Measurements from ENCODE around the gene FMNL3. TPM values are rescaled to one million over a fixed set of nuclear protein-coding genes. Genes with fewer than 3 reads are reported as not detected.

The FMNL3 gene
- total RNA-seq, 1 experiment from 2014 or later, result 19.4 TPM

DNA sequence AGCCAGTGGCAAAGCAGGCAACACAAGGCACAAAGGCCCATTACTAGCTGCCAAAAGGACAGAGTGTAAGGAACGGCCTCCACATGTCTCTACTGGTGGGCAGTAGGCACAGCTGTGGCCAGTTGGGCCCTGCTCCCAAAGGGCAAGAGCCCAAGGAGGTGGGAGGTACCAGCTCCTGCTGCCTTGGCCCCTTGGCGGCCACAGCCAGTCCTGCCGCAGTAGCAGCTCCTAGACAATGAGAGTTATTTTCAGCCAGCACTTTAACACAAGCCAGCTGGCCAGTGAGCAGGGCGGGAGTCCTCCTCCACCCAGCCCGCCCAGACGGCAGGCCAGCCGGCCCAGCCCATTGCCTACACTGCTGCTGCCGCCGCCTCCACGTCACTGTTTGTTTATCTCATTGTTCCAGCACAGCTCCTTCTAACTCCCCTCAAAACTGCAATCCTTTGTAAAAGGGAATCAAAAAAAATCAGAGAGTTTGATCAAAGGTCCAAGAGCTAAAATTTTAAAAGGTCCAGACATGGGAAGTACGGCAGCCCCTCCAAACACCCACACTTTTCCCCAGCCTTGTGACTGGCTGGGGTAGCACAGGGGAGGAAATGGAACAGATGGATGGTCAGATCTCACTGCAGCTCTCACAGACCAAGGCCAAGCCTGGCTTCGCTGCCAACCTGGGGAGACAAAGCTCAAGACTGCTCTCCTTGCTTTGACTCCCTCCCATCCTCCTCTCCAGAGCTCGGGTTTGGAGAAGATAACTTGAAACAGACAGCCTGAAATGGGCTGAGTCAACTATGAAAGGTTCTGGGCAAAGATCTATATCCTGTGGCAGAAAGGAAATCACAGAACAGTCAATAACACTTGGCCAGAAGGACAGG is 33.5 kb downstream of the FMNL3 start:
- H3K36me3 ChIP-seq (replicated peaks; ENCODE audit: control insufficient read depth, insufficient read depth, low read length), result peaks cover 1% of the 10 kb centered on the region; the same call in 1 of the 2 replicates
- no peaks in the 10 kb centered on the region for H3K27me3 ChIP-seq (ENCODE audit: control insufficient read depth, insufficient read depth, low read length)
- peak; percentile 86 for DNase-seq
- no peak overlapping the region for H3K4me3 ChIP-seq (ENCODE audit: insufficient read depth, low read depth, low read length)

DNA sequence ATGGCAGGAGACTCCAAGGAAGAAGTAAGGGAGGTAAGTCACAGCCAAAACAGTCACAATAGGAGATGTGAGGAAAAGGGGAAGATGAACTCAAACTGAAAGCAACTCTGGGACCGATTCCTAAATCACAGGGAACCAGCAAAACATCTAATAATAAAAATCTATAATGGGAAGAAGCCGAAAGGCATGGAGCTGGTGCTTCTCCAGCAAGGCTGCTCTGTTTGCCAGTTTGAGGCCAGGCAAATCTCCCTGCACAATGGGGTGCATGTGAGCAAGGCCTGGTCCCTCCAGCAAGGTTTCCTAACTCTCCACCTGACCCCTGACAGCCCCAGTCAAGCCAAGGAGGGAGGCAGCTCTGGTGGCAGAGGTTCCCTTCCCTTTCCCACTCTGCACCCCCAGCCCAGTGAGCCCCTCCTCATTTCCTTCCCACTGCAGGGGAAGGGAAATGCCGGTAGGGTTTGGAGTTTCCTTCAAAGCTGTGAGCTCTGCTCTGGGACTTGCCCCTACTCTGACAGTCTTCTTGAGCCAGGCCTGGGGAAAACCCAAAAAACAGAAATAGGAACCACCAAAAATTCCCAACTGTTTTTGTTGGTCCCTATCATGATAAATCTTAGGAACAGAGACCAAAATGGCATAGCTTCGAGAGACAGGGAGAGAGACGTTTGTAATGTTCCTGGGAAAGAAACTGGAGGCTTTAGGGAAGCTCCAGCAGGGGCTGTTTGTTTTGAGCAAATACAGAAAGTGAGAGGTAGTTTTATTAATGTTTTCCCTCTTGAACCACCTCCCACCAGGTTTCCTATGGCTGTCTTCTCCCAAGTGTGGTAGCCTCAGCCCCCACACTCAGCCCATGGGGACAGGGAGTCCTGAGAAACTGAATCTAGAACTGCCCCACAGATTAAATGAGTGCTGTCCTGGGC is 34.6 kb downstream of the FMNL3 start:
- no peak overlapping the region for H3K4me3 ChIP-seq (ENCODE audit: insufficient read depth, low read depth, low read length)
- H3K27me3 ChIP-seq (ENCODE audit: control insufficient read depth, insufficient read depth, low read length), result no peaks in the 10 kb centered on the region
- DNase-seq, result no peak
- peaks cover 1% of the 10 kb centered on the region; the same call in 1 of the 2 replicates for H3K36me3 ChIP-seq (replicated peaks; ENCODE audit: control insufficient read depth, insufficient read depth, low read length)

DNA sequence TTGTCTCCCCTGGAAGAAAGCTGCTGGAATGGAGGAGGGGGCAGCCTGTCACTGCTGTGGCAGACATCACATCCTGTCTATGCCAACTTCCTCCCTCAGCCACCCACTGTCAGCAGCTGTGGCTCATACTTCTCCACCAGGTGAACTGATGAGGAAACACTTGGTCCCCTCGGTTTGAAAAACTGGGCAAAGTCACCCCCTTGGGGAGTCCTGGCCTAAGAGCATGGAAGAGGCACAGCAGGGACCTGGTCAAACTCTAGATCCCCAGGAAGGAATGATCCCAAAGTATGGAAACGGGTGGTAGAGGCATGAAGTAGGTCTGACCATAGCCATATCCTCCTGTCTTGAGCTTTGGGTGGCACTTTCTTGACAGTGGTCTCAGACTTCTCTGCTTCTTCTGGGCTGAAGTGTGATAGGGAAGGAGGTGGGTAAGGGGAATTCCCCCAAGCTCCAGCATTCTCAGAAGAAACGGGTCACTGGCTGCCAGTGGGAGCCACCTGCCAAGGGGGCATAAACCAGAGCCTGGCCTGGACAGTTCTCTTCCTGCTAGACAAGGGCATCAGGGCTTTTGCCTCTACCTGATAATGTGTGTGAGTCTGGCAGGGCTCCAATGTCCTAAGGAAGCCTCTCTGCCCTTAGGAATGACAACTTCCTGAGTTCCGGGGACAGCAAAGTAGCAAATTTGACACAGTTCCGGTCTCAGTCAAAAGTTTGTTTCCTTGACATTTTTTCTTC is 36.0 kb downstream of the FMNL3 start:
- H3K36me3 ChIP-seq (replicated peaks; ENCODE audit: control insufficient read depth, insufficient read depth, low read length), result peaks cover 1% of the 10 kb centered on the region; the same call in 1 of the 2 replicates
- H3K4me3 ChIP-seq (ENCODE audit: insufficient read depth, low read depth, low read length), result no peak overlapping the region
- H3K27me3 ChIP-seq (ENCODE audit: control insufficient read depth, insufficient read depth, low read length), result no peaks in the 10 kb centered on the region
- DNase-seq, result no peak

DNA sequence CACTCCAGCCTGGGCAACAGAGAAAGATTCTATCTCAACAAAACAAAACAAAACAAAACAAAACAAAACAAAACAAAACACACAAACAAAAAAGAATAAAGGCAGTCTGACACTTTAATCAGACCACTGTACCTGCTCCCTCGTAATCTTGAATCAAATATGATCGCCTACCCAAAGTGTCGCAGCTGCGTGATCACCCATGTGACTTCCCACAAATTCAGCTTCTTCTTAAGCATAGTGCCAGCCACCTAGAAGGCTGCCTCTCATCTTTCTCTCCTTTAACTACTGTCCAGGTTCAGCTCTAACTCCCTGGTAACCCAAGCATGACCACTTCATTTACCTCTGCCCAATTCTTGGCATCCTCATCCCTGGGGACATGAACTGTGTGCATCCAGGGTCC is 37.4 kb downstream of the FMNL3 start:
- H3K4me3 ChIP-seq (ENCODE audit: insufficient read depth, low read depth, low read length), result no peak overlapping the region
- no peak for DNase-seq
- no peaks in the 10 kb centered on the region for H3K27me3 ChIP-seq (ENCODE audit: control insufficient read depth, insufficient read depth, low read length)
- peaks cover 3% of the 10 kb centered on the region for H3K36me3 ChIP-seq (replicated peaks; ENCODE audit: control insufficient read depth, insufficient read depth, low read length)

DNA sequence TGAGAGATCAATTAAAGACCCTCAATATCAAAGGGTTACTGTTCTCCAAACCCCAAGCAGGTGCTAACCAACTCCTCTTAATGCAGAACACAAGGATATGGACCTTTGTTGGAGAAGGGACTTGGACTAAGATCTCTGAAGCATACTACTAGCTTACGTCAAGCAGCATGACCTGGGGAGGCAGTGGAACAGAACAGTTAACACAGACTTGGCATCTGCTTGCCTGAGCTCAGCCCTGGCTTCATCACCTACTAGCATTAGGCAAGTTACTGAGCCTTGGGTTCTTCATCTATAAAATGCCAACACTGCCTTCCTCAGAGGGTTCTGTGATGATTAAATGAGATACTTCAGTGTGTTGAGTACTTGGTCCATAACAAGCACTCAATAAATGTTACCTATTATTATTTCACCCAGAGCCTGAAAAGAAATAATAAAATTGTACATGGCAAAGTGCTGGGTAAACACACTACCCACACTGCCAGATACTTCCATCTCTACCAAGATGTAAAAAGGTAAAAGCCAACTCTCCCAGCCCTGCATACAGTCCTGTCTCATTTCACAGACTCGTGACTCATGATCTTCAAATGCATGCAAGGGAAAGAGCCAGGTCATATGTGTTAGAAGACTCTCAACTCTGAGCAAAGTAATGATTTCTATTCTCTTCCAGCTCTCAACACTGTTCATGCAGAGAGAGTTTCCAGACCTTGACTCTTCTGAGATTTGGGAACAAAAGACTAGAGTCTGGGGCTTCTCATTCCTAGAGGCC is 39.7 kb downstream of the FMNL3 start:
- no peak overlapping the region for H3K4me3 ChIP-seq (ENCODE audit: insufficient read depth, low read depth, low read length)
- no peak for DNase-seq

DNA sequence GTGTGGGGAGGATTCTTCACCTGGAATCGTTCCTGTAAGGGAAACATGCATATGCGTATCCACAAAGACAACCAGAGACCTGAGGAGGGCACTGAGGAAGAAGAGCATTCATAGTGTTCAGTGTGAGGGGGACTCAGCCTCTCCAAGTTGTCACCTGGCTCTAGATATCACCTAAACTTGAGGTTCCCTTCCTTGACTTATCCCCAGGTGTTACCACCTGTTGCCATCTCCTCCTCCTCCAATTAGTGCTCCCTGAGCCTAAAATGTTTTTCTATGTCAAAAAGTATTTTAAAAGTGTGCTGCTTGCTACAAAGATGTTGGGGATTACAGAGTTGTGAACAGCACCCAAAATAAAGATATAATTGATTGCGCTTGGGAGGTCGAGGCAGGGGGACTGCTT is 41.0 kb downstream of the FMNL3 start:
- H3K4me3 ChIP-seq (ENCODE audit: insufficient read depth, low read depth, low read length), result no peak overlapping the region
- no peak for DNase-seq
- H3K36me3 ChIP-seq (replicated peaks; ENCODE audit: control insufficient read depth, insufficient read depth, low read length), result peaks cover 13% of the 10 kb centered on the region
- H3K27me3 ChIP-seq (ENCODE audit: control insufficient read depth, insufficient read depth, low read length), result no peaks in the 10 kb centered on the region

More for the DNA sequence above, 39.7 kb downstream of the FMNL3 start:
- H3K36me3 ChIP-seq (replicated peaks; ENCODE audit: control insufficient read depth, insufficient read depth, low read length), result peaks cover 4% of the 10 kb centered on the region
- no peaks in the 10 kb centered on the region for H3K27me3 ChIP-seq (ENCODE audit: control insufficient read depth, insufficient read depth, low read length)

DNA sequence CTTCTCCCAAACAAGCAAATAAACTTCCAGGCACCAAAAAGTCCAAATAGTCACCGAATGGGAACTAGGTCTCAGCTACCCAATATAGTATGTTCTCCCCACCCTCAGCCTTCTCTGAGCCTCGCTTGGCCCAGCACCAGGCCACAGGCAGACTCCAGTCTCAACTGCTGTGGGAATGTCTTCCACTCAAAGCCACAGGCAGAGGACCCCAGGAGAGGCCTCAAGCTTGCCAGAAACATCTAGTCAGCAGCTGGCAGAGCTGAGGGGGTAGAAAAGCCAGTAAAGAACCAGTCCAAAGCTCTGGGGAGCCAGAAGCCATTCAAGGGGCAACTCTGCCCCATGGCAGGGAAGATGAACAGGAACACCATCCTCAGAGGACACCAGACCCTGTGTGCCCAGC is 41.8 kb downstream of the FMNL3 start:
- H3K27me3 ChIP-seq (ENCODE audit: control insufficient read depth, insufficient read depth, low read length), result no peaks in the 10 kb centered on the region
- DNase-seq, result no peak
- H3K4me3 ChIP-seq (ENCODE audit: insufficient read depth, low read depth, low read length), result no peak overlapping the region
- H3K36me3 ChIP-seq (replicated peaks; ENCODE audit: control insufficient read depth, insufficient read depth, low read length), result peaks cover 17% of the 10 kb centered on the region

DNA sequence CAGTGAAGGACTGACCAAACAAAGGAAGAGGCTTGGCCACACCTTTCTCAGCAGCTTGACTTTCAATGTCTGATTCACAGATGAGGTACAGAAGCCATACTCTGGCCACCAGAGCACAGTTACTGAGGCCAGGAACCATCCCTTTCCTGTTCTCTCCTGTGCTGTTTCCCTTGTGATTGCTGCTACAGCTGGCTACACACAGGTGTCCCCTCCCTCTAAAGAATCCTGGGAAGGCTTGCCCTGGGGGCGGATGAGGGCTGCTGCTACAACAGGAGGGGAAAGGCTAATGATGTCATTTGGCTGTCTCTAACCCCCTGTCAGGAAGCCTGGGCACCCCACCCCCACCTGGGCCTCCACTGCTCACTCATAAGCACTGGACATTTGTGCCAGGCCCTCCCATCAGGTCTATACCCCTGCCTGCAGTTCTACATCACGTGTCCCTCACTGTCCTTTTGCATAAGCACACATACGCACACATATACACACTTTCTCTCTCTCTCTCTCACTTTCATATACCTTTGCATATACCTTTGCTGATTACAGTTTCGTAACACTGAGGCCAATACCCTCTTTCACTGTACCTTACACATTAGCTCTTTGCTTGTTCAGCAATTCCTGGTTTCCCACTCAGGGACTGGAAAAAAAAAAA is 42.5 kb downstream of the FMNL3 start:
- Histone ChIP-seq H3K36me3 (replicated peaks; ENCODE audit: control insufficient read depth, insufficient read depth, low read length) (peaks cover 20% of the 10 kb centered on the region), H3K27me3 (ENCODE audit: control insufficient read depth, insufficient read depth, low read length) (no peaks in the 10 kb centered on the region), H3K4me3 (ENCODE audit: insufficient read depth, low read depth, low read length) (no peak overlapping the region)
- no peak for DNase-seq

DNA sequence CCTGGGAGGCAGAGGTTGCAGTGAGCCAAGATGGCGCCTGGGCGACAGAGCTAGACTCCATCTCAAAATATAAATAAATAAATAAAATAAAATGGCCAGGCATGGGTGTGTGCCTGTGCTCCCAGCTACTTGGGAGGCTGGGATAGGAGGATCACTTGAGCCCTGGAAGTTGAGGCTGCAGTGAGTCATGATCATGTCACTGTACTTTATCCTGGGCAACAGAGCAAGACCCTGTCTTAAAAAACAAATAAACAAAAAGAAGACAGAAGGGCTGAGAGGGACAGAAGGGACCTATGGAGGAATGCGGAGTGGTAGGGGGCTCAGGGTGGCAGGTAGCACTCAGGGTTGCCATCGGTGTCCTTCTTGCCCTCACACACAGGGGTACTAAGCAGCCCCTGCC is 43.0 kb downstream of the FMNL3 start:
- no peaks in the 10 kb centered on the region for H3K27me3 ChIP-seq (ENCODE audit: control insufficient read depth, insufficient read depth, low read length)
- H3K36me3 ChIP-seq (replicated peaks; ENCODE audit: control insufficient read depth, insufficient read depth, low read length), result peaks cover 22% of the 10 kb centered on the region
- DNase-seq, result no peak
- no peak overlapping the region for H3K4me3 ChIP-seq (ENCODE audit: insufficient read depth, low read depth, low read length)

DNA sequence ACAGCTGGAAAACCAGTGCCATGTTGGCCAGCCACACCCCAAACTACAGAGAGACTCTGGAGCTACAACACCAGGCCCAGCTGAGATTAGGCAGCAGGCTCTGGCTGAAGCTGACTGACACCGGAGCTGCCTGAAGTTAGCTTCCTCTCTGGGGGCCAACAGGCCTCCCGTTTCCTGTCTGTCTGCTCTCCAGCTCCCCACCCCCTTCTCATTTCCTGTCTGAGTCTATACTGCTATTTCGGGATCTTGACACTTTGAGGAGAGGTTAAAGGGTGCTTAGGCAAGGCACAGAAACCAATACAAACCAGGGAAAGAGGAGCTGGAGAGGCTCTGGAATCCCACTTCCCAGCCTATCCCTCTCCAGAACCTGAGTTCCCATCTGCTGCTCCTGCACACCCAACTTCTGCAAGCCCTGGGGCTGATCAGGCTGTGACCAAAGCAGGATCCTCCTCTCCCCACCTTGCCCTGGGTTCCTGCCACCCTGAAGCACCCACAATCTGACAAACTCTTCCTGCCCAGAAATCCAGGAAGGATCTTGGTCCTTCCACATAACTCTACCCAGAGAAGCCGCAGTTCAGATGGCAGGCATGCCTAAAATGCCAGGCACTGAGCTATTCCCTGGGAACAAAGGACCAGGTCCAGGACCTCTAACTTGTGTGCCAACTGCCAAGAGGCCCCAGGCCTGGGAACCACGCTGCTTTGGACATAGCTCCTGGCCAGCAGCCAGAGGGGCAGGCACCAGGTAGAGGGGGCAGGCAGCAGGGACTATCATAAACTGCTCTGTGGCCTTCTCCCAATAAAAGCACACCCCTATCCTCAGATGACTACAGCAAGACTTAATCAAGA is 44.0 kb downstream of the FMNL3 start:
- H3K4me3 ChIP-seq (ENCODE audit: insufficient read depth, low read depth, low read length), result no peak overlapping the region
- H3K36me3 ChIP-seq (replicated peaks; ENCODE audit: control insufficient read depth, insufficient read depth, low read length), result peaks cover 30% of the 10 kb centered on the region
- peak; percentile 74 for DNase-seq
- no peaks in the 10 kb centered on the region for H3K27me3 ChIP-seq (ENCODE audit: control insufficient read depth, insufficient read depth, low read length)

DNA sequence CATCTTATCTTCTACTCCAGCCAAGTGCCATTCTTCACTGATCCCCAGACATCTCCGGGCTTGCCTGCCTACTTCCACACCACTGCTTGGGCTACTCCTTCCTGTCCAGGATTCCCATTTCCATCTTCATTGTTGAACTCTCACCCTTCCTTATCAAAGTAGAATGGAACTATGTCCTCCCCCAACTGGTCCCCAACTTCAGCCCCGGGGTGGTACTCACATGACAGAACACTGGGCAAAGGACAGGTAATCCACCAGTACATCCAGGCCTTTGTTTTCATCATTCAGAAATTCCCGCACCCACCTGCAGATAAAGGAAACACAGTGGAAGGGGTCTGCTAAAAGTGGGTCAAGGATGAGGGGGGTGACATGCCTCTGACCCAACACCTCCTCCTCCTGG is 45.5 kb downstream of the FMNL3 start:
- H3K27me3 ChIP-seq (ENCODE audit: control insufficient read depth, insufficient read depth, low read length), result no peaks in the 10 kb centered on the region
- DNase-seq, result no peak
- peaks cover 37% of the 10 kb centered on the region for H3K36me3 ChIP-seq (replicated peaks; ENCODE audit: control insufficient read depth, insufficient read depth, low read length)
- no peak overlapping the region for H3K4me3 ChIP-seq (ENCODE audit: insufficient read depth, low read depth, low read length)

DNA sequence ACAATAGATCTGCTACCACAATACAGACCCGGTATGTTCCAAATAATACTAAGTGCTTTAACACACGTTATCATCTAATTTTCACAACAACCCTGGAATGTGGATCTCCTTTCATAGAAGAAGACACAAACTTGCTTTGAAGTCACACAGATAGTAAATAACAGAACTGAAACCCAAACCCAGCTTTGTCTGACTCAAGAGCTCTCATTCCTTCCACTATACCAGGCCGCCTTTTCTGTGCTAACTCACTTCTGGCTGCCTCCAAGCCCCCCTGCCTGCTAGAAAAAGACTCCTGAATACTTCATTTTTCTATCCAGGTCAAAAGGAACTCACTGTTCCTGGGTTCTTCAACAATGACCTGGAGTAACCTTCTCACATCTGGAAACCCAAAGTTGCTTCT is 46.0 kb downstream of the FMNL3 start:
- DNase-seq, result no peak

DNA sequence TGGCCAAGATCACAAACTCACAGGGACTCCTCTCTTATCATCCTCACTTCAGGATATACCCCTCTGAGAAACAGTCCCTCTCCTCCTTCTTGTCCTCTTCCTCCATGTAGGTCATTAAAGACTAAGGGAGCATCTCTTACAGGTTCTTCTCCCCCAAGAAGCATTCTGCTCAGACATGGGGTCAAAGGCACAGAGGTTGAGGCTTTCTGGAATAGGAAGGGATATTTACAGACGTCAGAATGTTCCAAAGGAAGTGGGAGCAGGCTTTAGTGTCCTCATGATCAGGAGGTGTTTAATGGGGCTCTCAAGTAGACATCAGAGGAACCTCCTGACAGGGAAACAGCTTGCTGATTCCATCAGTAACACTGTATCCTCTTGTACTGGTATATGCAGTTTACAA is 47.5 kb downstream of the FMNL3 start:
- H3K4me3 ChIP-seq (ENCODE audit: insufficient read depth, low read depth, low read length), result no peak overlapping the region
- no peaks in the 10 kb centered on the region for H3K27me3 ChIP-seq (ENCODE audit: control insufficient read depth, insufficient read depth, low read length)
- H3K36me3 ChIP-seq (replicated peaks; ENCODE audit: control insufficient read depth, insufficient read depth, low read length), result peaks cover 41% of the 10 kb centered on the region
- no peak for DNase-seq

More for the DNA sequence above, 46.0 kb downstream of the FMNL3 start:
- Histone ChIP-seq H3K36me3 (replicated peaks; ENCODE audit: control insufficient read depth, insufficient read depth, low read length) (peaks cover 42% of the 10 kb centered on the region), H3K4me3 (ENCODE audit: insufficient read depth, low read depth, low read length) (no peak overlapping the region), H3K27me3 (ENCODE audit: control insufficient read depth, insufficient read depth, low read length) (no peaks in the 10 kb centered on the region)

All from H7 (cell line).